OCI-LY7 (cell line): ENCODE results near the gene CHST7. TPM values are rescaled to one million over a fixed set of nuclear protein-coding genes. Genes with fewer than 3 reads are reported as not detected.

Experiments used
- BruUV-seq: library from RNA; stranded (reverse); fragments of 400-500 nt; replicated peaks from 2 replicates; lab custom pipeline; 2021; lab: Mats Ljungman, UMichigan
- CTCF ChIA-PET: fragments of 300-600 bp; sonication (Branson Sonifier 250); formaldehyde crosslinking; loops from one replicate; lab custom pipeline; 2022; ENCODE audit warnings: antibody characterized with exemption; ENCODE audit not compliant: unreplicated experiment; lab: Charles Lee
- POLR2A ChIA-PET: fragments of 300-600 bp; sonication (Branson Sonifier 250); formaldehyde crosslinking; loops from one replicate; lab custom pipeline; 2022; ENCODE audit warnings: antibody characterized with exemption; lab: Charles Lee
- DNase-seq: peaks from one replicate; pipeline ENCODE4 v3.0.0-alpha.2; 2015; ENCODE audit warnings: low spot score
- H2AFZ ChIP-seq: fragments of 200-600 bp; sonication (generic), shearing (Covaris generic); 2 replicates; pipeline ENCODE4 v1.6.1; 2014; ENCODE audit warnings: mild to moderate bottlenecking, antibody characterized with exemption, low read length, moderate library complexity
- H3K27ac ChIP-seq: fragments of 200-600 bp; sonication (generic); 2 replicates; pipeline ENCODE4 v1.5.1; 2014; ENCODE audit warnings: mixed run types, low read depth, mild to moderate bottlenecking, moderate library complexity, low read length, inconsistent platforms; ENCODE audit not compliant: poor library complexity, severe bottlenecking
- H3K36me3 ChIP-seq: fragments of 200-600 bp; sonication (generic); 2 replicates; pipeline ENCODE4 v1.6.1; 2014; ENCODE audit warnings: mild to moderate bottlenecking, antibody characterized with exemption, low read length, moderate library complexity, mixed read lengths; ENCODE audit not compliant: insufficient read depth
- H3K4me1 ChIP-seq: fragments of 200-600 bp; sonication (generic); 2 replicates; pipeline ENCODE4 v1.5.1; 2014; ENCODE audit warnings: mild to moderate bottlenecking, low read length; ENCODE audit not compliant: insufficient read depth, poor library complexity, severe bottlenecking
- H3K4me2 ChIP-seq: fragments of 200-600 bp; sonication (generic); 2 replicates; pipeline ENCODE4 v1.6.1; 2014; ENCODE audit warnings: mild to moderate bottlenecking, low read length
- H3K4me3 ChIP-seq: fragments of 200-600 bp; sonication (generic); 2 replicates; pipeline ENCODE4 v1.5.1; 2014; ENCODE audit warnings: mild to moderate bottlenecking, low read depth, low read length; ENCODE audit not compliant: poor library complexity, severe bottlenecking
- H3K79me2 ChIP-seq: fragments of 200-600 bp; sonication (generic); 2 replicates; pipeline ENCODE4 v1.6.1; 2016; ENCODE audit warnings: low read depth, mild to moderate bottlenecking, low read length, moderate library complexity, mixed read lengths; ENCODE audit not compliant: insufficient read depth
- H3K9me2 ChIP-seq: fragments of 200-600 bp; sonication (generic); 2 replicates; pipeline ENCODE4 v1.6.1; 2016; ENCODE audit warnings: mild to moderate bottlenecking, low read length, mixed read lengths; ENCODE audit not compliant: insufficient read depth
- H3K9me3 ChIP-seq: fragments of 200-600 bp; sonication (generic); 2 replicates; pipeline ENCODE4 v1.6.1; 2014; ENCODE audit warnings: mild to moderate bottlenecking, mixed run types, low read length, mixed read lengths
- H4K20me1 ChIP-seq: fragments of 200-600 bp; sonication (generic); 2 replicates; pipeline ENCODE4 v1.6.1; 2014; ENCODE audit warnings: mild to moderate bottlenecking, antibody characterized with exemption, low read length, moderate library complexity, mixed read lengths; ENCODE audit not compliant: insufficient read depth
- CTCF ChIP-seq: fragments of 200-600 bp; sonication (generic); conservative IDR thresholded peaks from 2 replicates; pipeline ENCODE4 v1.5.1; 2014; ENCODE audit warnings: mild to moderate bottlenecking, antibody characterized with exemption, low read length, moderate library complexity, mixed read lengths
- EZH2phosphoT487 ChIP-seq: fragments of 200-600 bp; sonication (generic); IDR thresholded peaks from 2 replicates; pipeline ENCODE4 v1.6.1; 2018; ENCODE audit warnings: low read depth, borderline replicate concordance, mild to moderate bottlenecking, mixed run types, antibody characterized with exemption, low read length, moderate library complexity, mixed read lengths
- intact Hi-C: fragments of 100-400 bp; cut with micrococcal nuclease; formaldehyde crosslinking; loops from one replicate; pipeline ENCODE4 v1.10.0; 2022; ENCODE audit not compliant: unreplicated experiment
- total RNA-seq, 2 experiments: library from RNA; depleted of rRNA in 1 of 2; stranded (reverse); fragments of >200 nt in 1 of 2; shearing (Covaris generic) in 1 of 2; gene quantifications; 2 replicates each; pipeline ENCODE4 v1.2.3, GENCODE V29; 2014 to 2022

CHST7 gene
- total RNA-seq, 2 experiments from 2014 or later: 2.0 to 5.3 TPM

- Histone ChIP-seq H3K4me3 (peak overlapping the region; percentile 74), H3K9me2 (no peaks in the 10 kb centered on the region), H3K36me3 (no peaks in the 10 kb centered on the region), H3K9me3 (no peaks in the 10 kb centered on the region), H3K4me1 (peaks cover 33% of the 10 kb centered on the region), H4K20me1 (no peaks in the 10 kb centered on the region), H3K27ac (peak overlapping the region; percentile 80), H3K4me2 (peak overlapping the region; percentile 76), H2AFZ (peak overlapping the region; percentile 59; the same call in 1 of the 2 replicates), H3K79me2 (peaks cover 8% of the 10 kb centered on the region; the same call in 1 of the 2 replicates)
- intact Hi-C loops: loop anchor here (5.0 kb wide), 1 partner anchor 185 kb away; the partner anchor contains the start of gene SLC9A7
- no TSS peak for BruUV-seq
- no peak for TF ChIP-seq CTCF
- no peak for TF ChIP-seq EZH2phosphoT487
- CTCF ChIA-PET: no interaction called here
- DNase-seq: peak; percentile 70
- POLR2A ChIA-PET: interaction anchor here (0.7 kb wide), 2 partner anchors 93 to 137 kb away, joined by 3 read pairs; no protein-coding TSS in a partner anchor
These were observed 1.1 kb upstream of the CHST7 start for GRCh38 chrX:46572340-46572936.

- no peaks in the 10 kb centered on the region for H3K9me3 ChIP-seq
- POLR2A ChIA-PET: no interaction called here
- peak overlapping the region; percentile 59 for H2AFZ ChIP-seq
- H3K4me2 ChIP-seq: peak overlapping the region; percentile 76
- intact Hi-C loops: loop anchor here (5.0 kb wide), 1 partner anchor 183 kb away; the partner anchor contains the start of gene SLC9A7
- BruUV-seq: no TSS peak
- H3K27ac ChIP-seq: peak overlapping the region; percentile 80
- H3K9me2 ChIP-seq: no peaks in the 10 kb centered on the region
- H3K4me1 ChIP-seq: peaks cover 33% of the 10 kb centered on the region
- CTCF ChIA-PET: no interaction called here
- DNase-seq: peak; percentile 86
- H3K79me2 ChIP-seq: peaks cover 8% of the 10 kb centered on the region; the same call in 1 of the 2 replicates
- TF ChIP-seq CTCF (0 out of 2 replicates have a peak, but pooled peaks have one; percentile 28), EZH2phosphoT487 (no peak)
- H3K36me3 ChIP-seq: peaks cover 5% of the 10 kb centered on the region; the same call in 1 of the 2 replicates
- no peaks in the 10 kb centered on the region for H4K20me1 ChIP-seq
- H3K4me3 ChIP-seq: peak overlapping the region; percentile 74
These were observed 568 bp downstream of the CHST7 start for GRCh38 chrX:46573892-46574773.
